H9 (cell line): Measurements from ENCODE around the gene SMCP. TPM values are rescaled to one million over a fixed set of nuclear protein-coding genes. Genes with fewer than 3 reads are reported as not detected.

Experiments
- DNase-seq: peaks from one replicate; pipeline ENCODE4 v3.0.0-alpha.2; 2017
- H2AFZ ChIP-seq: one replicate; pipeline ENCODE4 v1.6.1; 2013; ENCODE audit warnings: mild to moderate bottlenecking, low read length, control low read depth, moderate library complexity
- H2AK5ac ChIP-seq: 2 replicates; pipeline ENCODE4 v1.6.1; 2013; ENCODE audit warnings: low read length, control low read depth, mixed read lengths; ENCODE audit not compliant: insufficient read length
- H2BK120ac ChIP-seq: one replicate; pipeline ENCODE4 v1.6.1; 2013; ENCODE audit warnings: low read depth, mild to moderate bottlenecking, low read length, control low read depth, inconsistent platforms; ENCODE audit not compliant: poor library complexity, severe bottlenecking
- H2BK12ac ChIP-seq: 2 replicates; pipeline ENCODE4 v1.6.1; 2013; ENCODE audit warnings: low read length, control low read depth, mixed read lengths, low read depth; ENCODE audit not compliant: insufficient read length
- H2BK15ac ChIP-seq: 2 replicates; pipeline ENCODE4 v1.6.1; 2013; ENCODE audit warnings: low read depth, low read length, control low read depth
- H2BK20ac ChIP-seq: one replicate; pipeline ENCODE4 v1.6.1; 2013; ENCODE audit warnings: low read depth, mild to moderate bottlenecking, low read length, control low read depth, inconsistent platforms; ENCODE audit not compliant: poor library complexity, severe bottlenecking
- H2BK5ac ChIP-seq: 2 replicates; pipeline ENCODE4 v1.6.1; 2013; ENCODE audit warnings: low read length, control low read depth, mixed read lengths; ENCODE audit not compliant: insufficient read length
- H3K14ac ChIP-seq: 2 replicates; pipeline ENCODE4 v1.6.1; 2013; ENCODE audit warnings: low read length, control low read depth; ENCODE audit not compliant: insufficient read depth
- H3K18ac ChIP-seq: 2 replicates; pipeline ENCODE4 v1.6.1; 2013; ENCODE audit warnings: low read depth, mild to moderate bottlenecking, mixed read lengths, low read length, control low read depth; ENCODE audit not compliant: insufficient read length
- H3K23ac ChIP-seq: 2 replicates; pipeline ENCODE4 v1.6.1; 2013; ENCODE audit warnings: low read length, control low read depth, mixed read lengths, low read depth; ENCODE audit not compliant: insufficient read length
- H3K23me2 ChIP-seq: 2 replicates; pipeline ENCODE4 v1.6.1; 2013; ENCODE audit warnings: low read depth, mild to moderate bottlenecking, mixed read lengths, low read length, control low read depth; ENCODE audit not compliant: insufficient read length, poor library complexity, severe bottlenecking
- H3K27ac ChIP-seq: 2 replicates; pipeline ENCODE4 v1.5.1; 2013; ENCODE audit warnings: low read length, control low read depth, mixed read lengths, low read depth; ENCODE audit not compliant: insufficient read length
- H3K27me3 ChIP-seq: 2 replicates; pipeline ENCODE4 v1.6.1; 2013; ENCODE audit warnings: low read length, control low read depth, inconsistent platforms; ENCODE audit not compliant: insufficient read depth
- H3K4ac ChIP-seq: 2 replicates; pipeline ENCODE4 v1.6.1; 2013; ENCODE audit warnings: low read depth, mild to moderate bottlenecking, control low read depth, inconsistent platforms, low read length, moderate library complexity
- H3K4me1 ChIP-seq: 2 replicates; pipeline ENCODE4 v1.6.1; 2013; ENCODE audit warnings: low read length, control low read depth, inconsistent platforms; ENCODE audit not compliant: insufficient read depth
- H3K4me2 ChIP-seq: 2 replicates; pipeline ENCODE4 v1.6.1; 2013; ENCODE audit warnings: low read length, control low read depth, mixed read lengths; ENCODE audit not compliant: insufficient read length, insufficient read depth
- H3K56ac ChIP-seq: 2 replicates; pipeline ENCODE4 v1.6.1; 2013; ENCODE audit warnings: low read depth, mild to moderate bottlenecking, mixed read lengths, low read length, control low read depth; ENCODE audit not compliant: insufficient read length
- H3K79me1 ChIP-seq: 2 replicates; pipeline ENCODE4 v1.6.1; 2013; ENCODE audit warnings: low read depth, mild to moderate bottlenecking, moderate library complexity, low read length, control low read depth, inconsistent platforms; ENCODE audit not compliant: insufficient read depth, poor library complexity, severe bottlenecking
- H3K79me2 ChIP-seq: 2 replicates; pipeline ENCODE4 v1.6.1; 2013; ENCODE audit warnings: low read length, control low read depth, inconsistent platforms; ENCODE audit not compliant: insufficient read depth
- H3K9ac ChIP-seq: 2 replicates; pipeline ENCODE4 v1.6.1; 2013; ENCODE audit warnings: low read length, control low read depth, mixed read lengths; ENCODE audit not compliant: insufficient read length; ENCODE audit errors: extremely low read depth
- H3K9me3 ChIP-seq: one replicate; pipeline ENCODE4 v1.6.1; 2013; ENCODE audit warnings: low read depth, low read length, inconsistent platforms; ENCODE audit not compliant: control insufficient read depth
- H3T11ph ChIP-seq: one replicate; pipeline ENCODE4 v1.6.1; 2013; ENCODE audit warnings: mild to moderate bottlenecking, low read length, control low read depth, inconsistent platforms
- H4K20me1 ChIP-seq: one replicate; pipeline ENCODE4 v1.6.1; 2013; ENCODE audit not compliant: control insufficient read depth, insufficient read length, insufficient read depth
- H4K5ac ChIP-seq: 2 replicates; pipeline ENCODE4 v1.6.1; 2013; ENCODE audit warnings: low read depth, mild to moderate bottlenecking, mixed read lengths, low read length, control low read depth; ENCODE audit not compliant: insufficient read length
- H4K8ac ChIP-seq: replicated peaks from 2 replicates; pipeline ENCODE4 v1.6.1; 2013; ENCODE audit warnings: low read length, control low read depth, mixed read lengths, low read depth; ENCODE audit not compliant: insufficient read length
- H4K91ac ChIP-seq: 2 replicates; pipeline ENCODE4 v1.6.1; 2013; ENCODE audit warnings: low read depth, mild to moderate bottlenecking, moderate library complexity, mixed read lengths, low read length, control low read depth; ENCODE audit not compliant: insufficient read length
- H3K27ac Mint-ChIP-seq, 3 experiments: 2 replicates in 2 of 3; 3 replicates in 1 of 3; pipeline ENCODE4 v1.8.0; 2020 to 2021; ENCODE audit warnings: mixed read lengths in 3 of 3, mild to moderate bottlenecking in 1 of 3, moderate library complexity in 1 of 3
- H3K27me3 Mint-ChIP-seq: 2 replicates; pipeline ENCODE4 v1.8.0; 2021; ENCODE audit warnings: low read depth, mild to moderate bottlenecking, moderate library complexity, mixed read lengths
- H3K36me3 Mint-ChIP-seq, 3 experiments: 2 replicates in 2 of 3; 3 replicates in 1 of 3; pipeline ENCODE4 v1.8.0; 2020 to 2021; ENCODE audit warnings: low read depth in 3 of 3, mixed read lengths in 3 of 3; ENCODE audit not compliant: insufficient read depth in 1 of 3
- H3K4me1 Mint-ChIP-seq, 2 experiments: 2 replicates each; pipeline ENCODE4 v1.8.0; 2020; ENCODE audit warnings: mixed read lengths in 2 of 2
- H3K4me3 Mint-ChIP-seq, 2 experiments: 2 replicates in 1 of 2; 3 replicates in 1 of 2; pipeline ENCODE4 v1.8.0; 2020 to 2021; ENCODE audit warnings: mild to moderate bottlenecking in 2 of 2, mixed read lengths in 2 of 2, moderate library complexity in 1 of 2
- H3K9me3 Mint-ChIP-seq, 2 experiments: 2 replicates in 1 of 2; 3 replicates in 1 of 2; pipeline ENCODE4 v1.8.0; 2020; ENCODE audit warnings: mild to moderate bottlenecking in 2 of 2, mixed read lengths in 2 of 2, moderate library complexity in 1 of 2
- CTCF ChIP-seq: fragments of 200-600 bp; sonication (generic); conservative IDR thresholded peaks from 3 replicates; pipeline ENCODE4 v1.8.0; 2021; ENCODE audit warnings: antibody characterized with exemption, mild to moderate bottlenecking
- WGBS: extraction: QIAGEN DNeasy Blood & Tissue Kit; methylation state at CpG from one replicate; pipeline ENCODE4 v1.1.7; 2013; ENCODE audit warnings: missing lambda C conversion rate, low lambda C conversion rate, mixed read lengths; ENCODE audit not compliant: insufficient read length; ENCODE audit errors: extremely low coverage; 5-methylcytosine and 5-hydroxymethylcytosine counted together
- total RNA-seq: library from RNA; stranded (reverse); gene quantifications from 2 replicates; pipeline ENCODE4 v1.2.1, GENCODE V29; 2021

Gene SMCP
- total RNA-seq, 1 experiment from 2014 or later, result not detected

GRCh38 chr1:152880316-152880715, 2.2 kb downstream of the SMCP start:
- H2BK12ac ChIP-seq, result no peak overlapping the region
- H3K14ac ChIP-seq, result no peak overlapping the region
- H2AFZ ChIP-seq, result no peak overlapping the region
- H2BK20ac ChIP-seq, result no peak overlapping the region
- no peaks in the 10 kb centered on the region for H3K9me3 ChIP-seq
- no peak overlapping the region for H2BK5ac ChIP-seq
- DNase-seq, result no peak
- H3K79me2 ChIP-seq, result no peaks in the 10 kb centered on the region
- Mint-ChIP-seq H3K9me3 (peaks cover 75 to 83% of the 10 kb centered on the region in 2 experiments), H3K27ac (no peak overlapping the region), H3K4me3 (no peak overlapping the region), H3K27me3 (peaks cover 2% of the 10 kb centered on the region; the same call in 1 of the 2 replicates), H3K36me3 (peaks cover 7 to 22% (median 8%) of the 10 kb centered on the region in 3 experiments; a peak in 5 of 7 replicates), H3K4me1 (no peaks in the 10 kb centered on the region)
- H3K27ac ChIP-seq, result no peak overlapping the region
- no CpG with 5 or more reads among the region's 4 CpGs for WGBS
- H3K27me3 ChIP-seq, result no peaks in the 10 kb centered on the region
- no peaks in the 10 kb centered on the region for H4K20me1 ChIP-seq
- no peak overlapping the region for H3K18ac ChIP-seq
- H3K4me2 ChIP-seq, result no peak overlapping the region
- no peak overlapping the region for H4K91ac ChIP-seq
- no peaks in the 10 kb centered on the region for H3K23me2 ChIP-seq
- H2BK120ac ChIP-seq, result no peak overlapping the region
- H3K79me1 ChIP-seq, result no peaks in the 10 kb centered on the region
- no peak overlapping the region for H2BK15ac ChIP-seq
- H2AK5ac ChIP-seq, result no peak overlapping the region
- H3T11ph ChIP-seq, result no peak overlapping the region
- H4K5ac ChIP-seq, result no peak overlapping the region
- no peak for TF ChIP-seq CTCF
- H3K23ac ChIP-seq, result no peak overlapping the region
- H3K4me1 ChIP-seq, result no peaks in the 10 kb centered on the region
- no peak overlapping the region for H3K9ac ChIP-seq
- H4K8ac ChIP-seq, result no peak overlapping the region
- H3K56ac ChIP-seq, result no peak overlapping the region
- no peak overlapping the region for H3K4ac ChIP-seq
